ENCODE results near the gene MAN1A1. TPM values are rescaled to one million over a fixed set of nuclear protein-coding genes. Genes with fewer than 3 reads are reported as not detected.

MAN1A1 gene
- total RNA-seq (2013), result 44.1 TPM
- 10 to 100 TPM; 11.0 to 20.4 (median 16.1) TPM for polyA plus RNA-seq
- polyA minus RNA-seq, result 22.3 and 30.6 TPM in 2 replicates
- total RNA-seq, result 35.7 to 131 (median 114) reads per million in 11 experiments

DNA sequence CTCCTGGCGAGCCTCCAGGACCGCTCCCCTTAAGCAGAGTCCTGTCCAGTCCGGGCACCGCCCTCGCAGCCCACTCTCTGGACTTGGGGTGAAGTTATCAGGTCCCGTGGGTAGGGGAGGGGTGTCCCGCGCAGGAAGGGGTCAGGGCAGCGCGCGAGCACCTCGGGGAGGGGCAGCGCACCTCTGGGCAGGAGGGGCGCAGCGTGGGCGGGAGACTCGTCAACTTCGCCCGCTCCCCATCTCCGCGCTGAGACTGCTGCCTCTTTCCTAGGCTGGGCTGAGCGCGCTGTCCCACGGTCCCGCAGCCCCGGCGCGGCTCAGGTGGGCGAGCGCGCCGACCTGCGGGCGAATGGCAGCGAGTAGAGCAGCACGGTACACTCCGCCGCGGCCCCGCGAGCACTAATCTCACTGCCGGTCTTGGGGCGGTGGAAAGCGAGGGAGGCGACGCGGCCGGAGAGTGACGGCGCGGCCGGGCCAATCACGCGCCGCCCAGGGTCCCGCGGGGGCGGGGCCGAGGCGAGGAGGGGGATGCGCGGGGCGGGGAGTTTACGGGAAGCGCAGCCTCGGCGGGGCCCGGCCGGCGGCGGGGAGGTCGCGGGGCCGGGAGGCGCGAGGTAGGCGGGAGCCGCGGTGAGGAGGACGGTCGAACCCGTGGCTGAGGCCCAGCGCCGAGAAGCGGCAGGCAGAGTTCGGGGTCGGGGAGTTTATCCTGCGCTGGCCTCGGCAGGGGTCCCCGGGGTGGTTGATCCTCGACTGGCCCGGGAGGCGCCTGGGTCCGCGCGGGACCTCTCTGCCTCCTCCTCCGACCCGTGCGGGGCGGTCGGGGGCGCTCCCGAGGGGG lies at the start of gene MAN1A1:
Gene MAN1A1, minus strand, starts transcription at position 401 of the 841 bp plus-strand sequence. CDS start 696 bp downstream, outside the sequence.
- H3K79me2 ChIP-seq (ENCODE audit: insufficient read depth, low read length), result peaks cover 84% of the 10 kb centered on the region
- H3K4me3 ChIP-seq (replicated peaks in 1 of 3; ENCODE audit: low read depth in 2 of 3, low read length in 3 of 3), result peak within 1 kb of the TSS; percentile 95 to 96 (median 95)
- peaks cover 11% of the 10 kb centered on the region for H4K20me1 ChIP-seq (ENCODE audit: insufficient read depth, low read length)
- H3K4me1 Mint-ChIP-seq, result peaks cover 57% of the 10 kb centered on the region
- peak within 1 kb of the TSS; percentile 95 to 96 for H3K4me3 Mint-ChIP-seq
- under 1% methylated on average over 103 of the region's 103 CpGs for WGBS (ENCODE audit: insufficient coverage)
- H3K27ac ChIP-seq (ENCODE audit: low read depth in 1 of 2, low read length in 2 of 2), result peak within 1 kb of the TSS; percentile 83 to 91
- H3K4me1 ChIP-seq (ENCODE audit: control insufficient read depth in 1 of 2, insufficient read depth in 2 of 2, low read length in 2 of 2), result peaks cover 43 to 51% of the 10 kb centered on the region in 2 donors
- peak within 1 kb of the TSS; percentile 90 for H3K4me2 ChIP-seq (replicated peaks; ENCODE audit: extremely low read depth, low read length, poor library complexity, severe bottlenecking)
- H3K27me3 ChIP-seq (ENCODE audit: control insufficient read depth in 2 of 2, insufficient read depth in 2 of 2, low read length in 2 of 2), result no peaks in the 10 kb centered on the region
- peak within 1 kb of the TSS; percentile 81 for H2AFZ ChIP-seq (ENCODE audit: insufficient read depth, low read depth, low read length, poor library complexity, severe bottlenecking)
- H3K27ac Mint-ChIP-seq, result peak within 1 kb of the TSS; percentile 86 to 93 (median 90)
- no peaks in the 10 kb centered on the region for H3K9me3 ChIP-seq (replicated peaks in 1 of 2; ENCODE audit: control insufficient read depth in 1 of 2, insufficient read depth in 1 of 2, low read length in 2 of 2)
- intact Hi-C loops (cut with micrococcal nuclease), result loop anchor here (5.0 kb wide), 2 partner anchors 37 to 202 kb away; no protein-coding TSS in a partner anchor
- H3K27me3 Mint-ChIP-seq (ENCODE audit: low read depth in 3 of 3), result peaks cover 3 to 8% (median 5%) of the 10 kb centered on the region in 3 donors
- TF ChIP-seq, protein P1, sequence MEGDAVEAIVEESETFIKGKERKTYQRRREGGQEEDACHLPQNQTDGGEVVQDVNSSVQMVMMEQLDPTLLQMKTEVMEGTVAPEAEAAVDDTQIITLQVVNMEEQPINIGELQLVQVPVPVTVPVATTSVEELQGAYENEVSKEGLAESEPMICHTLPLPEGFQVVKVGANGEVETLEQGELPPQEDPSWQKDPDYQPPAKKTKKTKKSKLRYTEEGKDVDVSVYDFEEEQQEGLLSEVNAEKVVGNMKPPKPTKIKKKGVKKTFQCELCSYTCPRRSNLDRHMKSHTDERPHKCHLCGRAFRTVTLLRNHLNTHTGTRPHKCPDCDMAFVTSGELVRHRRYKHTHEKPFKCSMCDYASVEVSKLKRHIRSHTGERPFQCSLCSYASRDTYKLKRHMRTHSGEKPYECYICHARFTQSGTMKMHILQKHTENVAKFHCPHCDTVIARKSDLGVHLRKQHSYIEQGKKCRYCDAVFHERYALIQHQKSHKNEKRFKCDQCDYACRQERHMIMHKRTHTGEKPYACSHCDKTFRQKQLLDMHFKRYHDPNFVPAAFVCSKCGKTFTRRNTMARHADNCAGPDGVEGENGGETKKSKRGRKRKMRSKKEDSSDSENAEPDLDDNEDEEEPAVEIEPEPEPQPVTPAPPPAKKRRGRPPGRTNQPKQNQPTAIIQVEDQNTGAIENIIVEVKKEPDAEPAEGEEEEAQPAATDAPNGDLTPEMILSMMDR (IDR thresholded peaks at IDR 0.05), result no peak
- H3K9me3 Mint-ChIP-seq, result no peaks in the 10 kb centered on the region
- peaks cover 9 to 11% of the 10 kb centered on the region in 2 donors for H3K36me3 Mint-ChIP-seq
- peak within 1 kb of the TSS; percentile 90 for H3K9ac ChIP-seq (ENCODE audit: insufficient read depth, low read length, poor library complexity, severe bottlenecking)
- peak; percentile 76 to 83 (median 81) for DNase-seq
- no peaks in the 10 kb centered on the region for H3K36me3 ChIP-seq (replicated peaks in 1 of 2; ENCODE audit: control insufficient read depth in 1 of 2, insufficient read depth in 2 of 2, low read length in 2 of 2)

DNA sequence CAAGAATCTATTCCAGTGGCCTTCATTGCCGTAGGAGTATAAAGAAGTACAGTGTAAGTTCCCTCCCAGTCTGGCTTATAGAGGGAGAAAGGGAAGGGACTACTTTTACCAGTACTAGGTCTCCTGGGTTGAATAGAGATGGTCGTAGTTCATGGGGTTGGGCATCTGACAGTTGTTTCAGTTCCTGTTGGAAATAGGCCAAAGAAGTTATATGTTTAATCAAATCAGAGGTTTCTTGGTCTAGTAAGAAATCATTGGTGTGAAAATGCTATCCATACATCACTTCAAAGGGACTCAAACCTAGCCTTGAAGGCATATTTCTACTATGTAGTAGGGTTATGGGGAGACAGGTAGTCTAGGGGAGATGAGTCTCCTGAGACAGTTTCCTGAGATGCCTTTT lies 45.6 kb upstream of the MAN1A1 start:
- H3K36me3 ChIP-seq (replicated peaks in 1 of 2; ENCODE audit: control insufficient read depth in 1 of 2, insufficient read depth in 2 of 2, low read length in 2 of 2), result no peaks in the 10 kb centered on the region
- H3K4me1 Mint-ChIP-seq, result no peaks in the 10 kb centered on the region
- intact Hi-C loops (cut with micrococcal nuclease), result no loop called here
- TF ChIP-seq, protein P1 (IDR thresholded peaks at IDR 0.05), result no peak
- no peak overlapping the region for H3K9ac ChIP-seq (ENCODE audit: insufficient read depth, low read length, poor library complexity, severe bottlenecking)
- no peaks in the 10 kb centered on the region for H3K4me1 ChIP-seq (ENCODE audit: control insufficient read depth in 1 of 2, insufficient read depth in 2 of 2, low read length in 2 of 2)
- H3K9me3 ChIP-seq (replicated peaks in 1 of 2; ENCODE audit: control insufficient read depth in 1 of 2, insufficient read depth in 1 of 2, low read length in 2 of 2), result peaks cover 7 to 19% of the 10 kb centered on the region in 2 donors
- H3K36me3 Mint-ChIP-seq, result no peaks in the 10 kb centered on the region
- no peak overlapping the region for H2AFZ ChIP-seq (ENCODE audit: insufficient read depth, low read depth, low read length, poor library complexity, severe bottlenecking)
- no peak overlapping the region for H3K4me3 Mint-ChIP-seq
- no peak overlapping the region for H3K27ac ChIP-seq (ENCODE audit: low read depth in 1 of 2, low read length in 2 of 2)
- peaks cover 9 to 39% (median 26%) of the 10 kb centered on the region in 7 donors for H3K9me3 Mint-ChIP-seq
- H3K27me3 Mint-ChIP-seq (ENCODE audit: low read depth in 3 of 3), result peaks cover 0 to 2% (median 0%) of the 10 kb centered on the region in 3 donors
- H3K4me3 ChIP-seq (replicated peaks in 1 of 3; ENCODE audit: low read depth in 2 of 3, low read length in 3 of 3), result no peak overlapping the region
- 86% methylated on average over 1 of the region's 2 CpGs for WGBS (ENCODE audit: insufficient coverage)
- no peak overlapping the region for H3K27ac Mint-ChIP-seq
- no peak for DNase-seq
- no peaks in the 10 kb centered on the region for H3K79me2 ChIP-seq (ENCODE audit: insufficient read depth, low read length)
- H4K20me1 ChIP-seq (ENCODE audit: insufficient read depth, low read length), result no peaks in the 10 kb centered on the region
- H3K27me3 ChIP-seq (ENCODE audit: control insufficient read depth in 2 of 2, insufficient read depth in 2 of 2, low read length in 2 of 2), result no peaks in the 10 kb centered on the region
- no peak overlapping the region for H3K4me2 ChIP-seq (replicated peaks; ENCODE audit: extremely low read depth, low read length, poor library complexity, severe bottlenecking)

Measured in CD14-positive monocyte (primary cell).